ENCODE data around the gene COBL. TPM values are rescaled to one million over a fixed set of nuclear protein-coding genes. Genes with fewer than 3 reads are reported as not detected.

COBL gene
- total RNA-seq, 2 donors from 2014 or later, result 1.4 to 1.6 TPM

DNA sequence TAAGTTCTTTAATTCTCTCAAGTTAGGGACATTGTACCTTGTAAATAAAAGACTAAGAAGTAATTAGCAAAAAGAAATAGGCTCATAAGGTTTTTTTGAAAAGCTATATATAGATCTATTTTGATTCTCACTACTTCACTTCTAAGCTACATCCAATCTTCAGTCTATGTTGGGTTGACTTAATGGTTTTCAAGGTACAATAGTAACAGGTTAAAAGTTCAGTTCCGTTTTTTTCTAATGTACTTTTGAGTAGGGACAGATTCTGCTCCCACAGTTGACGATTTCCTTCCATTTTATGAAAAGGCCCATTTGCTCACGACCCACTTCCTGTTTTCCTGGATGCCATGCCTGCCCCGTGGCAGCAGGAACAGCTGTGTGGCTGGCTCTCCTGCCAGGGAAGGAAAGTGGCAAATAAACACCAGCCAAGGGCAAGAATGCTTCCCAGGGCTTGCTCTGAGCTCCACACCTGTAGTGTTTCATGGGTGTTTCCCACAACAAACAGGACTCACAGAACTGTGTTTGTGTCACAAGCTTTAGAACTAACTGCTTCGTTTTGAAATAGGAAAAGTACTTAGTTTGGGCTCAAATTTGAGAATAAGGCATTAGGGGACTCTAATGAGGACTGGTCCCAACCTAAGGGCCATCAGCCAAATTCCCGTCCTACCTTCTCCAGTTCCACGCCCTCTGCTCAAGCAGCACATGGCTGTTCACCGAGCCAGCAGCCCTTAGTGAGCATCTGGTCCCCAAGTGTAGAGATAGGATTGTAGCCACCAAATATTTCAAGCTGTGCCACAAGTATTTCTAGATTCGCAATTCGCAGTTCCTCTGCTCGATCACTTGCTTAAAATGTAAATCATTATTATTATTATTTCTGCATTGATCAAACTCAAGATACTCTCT lies 240.7 kb downstream of the COBL start:
- ATAC-seq (ENCODE audit: insufficient number of reproducible peaks, low FRiP score, low read depth), result no peak
- H3K4me1 ChIP-seq (ENCODE audit: control insufficient read depth in 1 of 2, low read depth in 2 of 2), result no peaks in the 10 kb centered on the region
- no peaks in the 10 kb centered on the region for H3K9me3 ChIP-seq
- H3K27ac ChIP-seq, result no peak overlapping the region
- H3K4me3 ChIP-seq, result no peak overlapping the region
- H3K36me3 ChIP-seq, result no peaks in the 10 kb centered on the region
- DNase-seq (ENCODE audit: low spot score), result no peak
- H3K27me3 ChIP-seq (replicated peaks; ENCODE audit: insufficient read depth), result no peaks in the 10 kb centered on the region
- TF ChIP-seq, protein P1, sequence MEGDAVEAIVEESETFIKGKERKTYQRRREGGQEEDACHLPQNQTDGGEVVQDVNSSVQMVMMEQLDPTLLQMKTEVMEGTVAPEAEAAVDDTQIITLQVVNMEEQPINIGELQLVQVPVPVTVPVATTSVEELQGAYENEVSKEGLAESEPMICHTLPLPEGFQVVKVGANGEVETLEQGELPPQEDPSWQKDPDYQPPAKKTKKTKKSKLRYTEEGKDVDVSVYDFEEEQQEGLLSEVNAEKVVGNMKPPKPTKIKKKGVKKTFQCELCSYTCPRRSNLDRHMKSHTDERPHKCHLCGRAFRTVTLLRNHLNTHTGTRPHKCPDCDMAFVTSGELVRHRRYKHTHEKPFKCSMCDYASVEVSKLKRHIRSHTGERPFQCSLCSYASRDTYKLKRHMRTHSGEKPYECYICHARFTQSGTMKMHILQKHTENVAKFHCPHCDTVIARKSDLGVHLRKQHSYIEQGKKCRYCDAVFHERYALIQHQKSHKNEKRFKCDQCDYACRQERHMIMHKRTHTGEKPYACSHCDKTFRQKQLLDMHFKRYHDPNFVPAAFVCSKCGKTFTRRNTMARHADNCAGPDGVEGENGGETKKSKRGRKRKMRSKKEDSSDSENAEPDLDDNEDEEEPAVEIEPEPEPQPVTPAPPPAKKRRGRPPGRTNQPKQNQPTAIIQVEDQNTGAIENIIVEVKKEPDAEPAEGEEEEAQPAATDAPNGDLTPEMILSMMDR (IDR thresholded peaks at IDR 0.05), result no peak

- Histone ChIP-seq H3K36me3 (no peaks in the 10 kb centered on the region), H3K27me3 (replicated peaks; ENCODE audit: insufficient read depth) (no peaks in the 10 kb centered on the region), H3K4me3 (no peak overlapping the region), H3K27ac (no peak overlapping the region), H3K9me3 (no peaks in the 10 kb centered on the region), H3K4me1 (ENCODE audit: control insufficient read depth in 1 of 2, low read depth in 2 of 2) (no peaks in the 10 kb centered on the region)
- DNase-seq (ENCODE audit: low spot score) (no peak), ATAC-seq (ENCODE audit: insufficient number of reproducible peaks, low FRiP score, low read depth) (no peak)
- TF ChIP-seq, protein P1 (IDR thresholded peaks at IDR 0.05), result no peak
Observed at GRCh38 chr7:51073171-51073570, 243.4 kb downstream of the COBL start.

DNA sequence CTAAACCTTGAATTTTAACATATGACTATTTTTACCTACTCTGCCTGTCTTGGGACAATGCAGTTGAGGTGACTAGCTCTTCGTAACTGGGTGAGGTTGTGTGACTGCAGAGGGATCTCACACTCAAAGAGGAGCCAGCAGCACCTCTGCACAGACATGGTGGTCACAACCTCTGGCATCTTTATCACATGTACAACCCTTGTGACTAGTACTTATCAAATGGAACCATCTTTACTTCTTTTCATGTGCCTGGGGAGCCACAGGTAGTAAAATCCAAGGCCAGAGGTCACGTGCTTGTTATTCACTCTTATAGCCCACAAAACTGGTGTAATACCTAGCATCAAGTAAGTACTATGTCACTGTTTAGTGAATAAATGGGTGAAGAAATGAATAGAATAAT lies 244.3 kb downstream of the COBL start:
- no peak for DNase-seq (ENCODE audit: low spot score)
- H3K4me3 ChIP-seq, result no peak overlapping the region
- ATAC-seq (ENCODE audit: insufficient number of reproducible peaks, low FRiP score, low read depth), result no peak
- H3K9me3 ChIP-seq, result no peaks in the 10 kb centered on the region
- H3K27me3 ChIP-seq (replicated peaks; ENCODE audit: insufficient read depth), result no peaks in the 10 kb centered on the region
- TF ChIP-seq, protein P1 (IDR thresholded peaks at IDR 0.05), result no peak
- no peak overlapping the region for H3K27ac ChIP-seq
- no peaks in the 10 kb centered on the region for H3K4me1 ChIP-seq (ENCODE audit: control insufficient read depth in 1 of 2, low read depth in 2 of 2)
- H3K36me3 ChIP-seq, result no peaks in the 10 kb centered on the region

DNA sequence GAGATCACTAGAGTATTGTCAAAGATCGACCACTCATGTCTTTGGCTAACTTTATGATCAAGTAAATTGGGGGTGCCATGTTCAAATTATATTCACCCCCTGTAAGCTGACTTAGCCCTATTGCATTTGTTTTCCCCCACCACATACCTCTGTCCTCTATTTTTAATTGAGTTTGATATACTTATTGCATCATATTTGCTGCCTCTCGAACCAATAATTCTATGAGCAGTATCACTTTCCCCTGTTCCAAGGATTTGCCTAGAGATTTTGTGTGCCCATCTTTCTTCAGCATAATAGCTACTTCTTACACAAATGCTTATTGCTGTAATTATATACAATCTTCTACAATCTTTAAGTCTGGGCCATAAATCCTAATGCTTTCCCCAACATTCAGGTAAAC lies 245.2 kb downstream of the COBL start:
- ATAC-seq (ENCODE audit: insufficient number of reproducible peaks, low FRiP score, low read depth), result no peak
- no peak overlapping the region for H3K4me3 ChIP-seq
- no peaks in the 10 kb centered on the region for H3K9me3 ChIP-seq
- H3K27ac ChIP-seq, result no peak overlapping the region
- DNase-seq (ENCODE audit: low spot score), result no peak
- no peaks in the 10 kb centered on the region for H3K4me1 ChIP-seq (ENCODE audit: control insufficient read depth in 1 of 2, low read depth in 2 of 2)
- TF ChIP-seq, protein P1 (IDR thresholded peaks at IDR 0.05), result no peak
- H3K27me3 ChIP-seq (replicated peaks; ENCODE audit: insufficient read depth), result no peaks in the 10 kb centered on the region
- H3K36me3 ChIP-seq, result no peaks in the 10 kb centered on the region

GRCh38 chr7:51070151-51070550 lies 246.5 kb downstream of the COBL start:
- H3K4me1 ChIP-seq (ENCODE audit: control insufficient read depth in 1 of 2, low read depth in 2 of 2), result no peaks in the 10 kb centered on the region
- H3K27ac ChIP-seq, result no peak overlapping the region
- H3K4me3 ChIP-seq, result no peak overlapping the region
- ATAC-seq (ENCODE audit: insufficient number of reproducible peaks, low FRiP score, low read depth), result no peak
- TF ChIP-seq, protein P1 (IDR thresholded peaks at IDR 0.05), result no peak
- H3K9me3 ChIP-seq, result no peaks in the 10 kb centered on the region
- DNase-seq (ENCODE audit: low spot score), result no peak
- H3K36me3 ChIP-seq, result no peaks in the 10 kb centered on the region
- H3K27me3 ChIP-seq (replicated peaks; ENCODE audit: insufficient read depth), result no peaks in the 10 kb centered on the region

Data from thoracic aorta (tissue), 2 donors.